OCI-LY3 (cell line): ENCODE results near the gene PARS2.

Experiments
- EZH2phosphoT487 ChIP-seq: fragments of 200-600 bp; shearing (Covaris generic); IDR thresholded peaks from 2 replicates; pipeline ENCODE4 v1.6.1; 2018; ENCODE audit warnings: antibody characterized with exemption, mixed run types, low read depth
- TF ChIP-seq, protein P1 (sequence below): fragments of 200-600, 300-600 bp; sonication (generic); IDR thresholded peaks from 2 replicates; pipeline ENCODE4 v1.5.1; 2014; ENCODE audit warnings: antibody characterized with exemption, low read length, low read depth

DNA sequence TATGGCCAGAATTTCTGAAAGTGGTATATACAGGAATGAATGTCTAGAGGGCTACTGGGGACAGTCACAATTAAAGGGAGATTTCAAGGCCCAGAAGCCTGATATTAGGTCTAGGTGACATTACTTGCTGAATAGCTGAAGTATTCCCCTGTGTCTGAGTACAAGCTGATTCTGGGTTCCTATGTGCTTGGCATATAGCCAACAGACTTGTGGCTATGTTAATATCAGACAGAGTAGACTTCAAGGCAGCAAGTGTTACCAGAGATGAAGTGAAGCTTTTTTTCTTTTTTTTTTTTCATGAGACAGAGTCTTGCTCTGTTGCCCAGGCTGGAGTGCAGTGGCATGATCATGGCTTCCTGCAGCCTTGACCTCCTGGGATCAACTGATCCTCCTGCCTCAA lies 40.3 kb downstream of the PARS2 start:
- TF ChIP-seq, protein P1, sequence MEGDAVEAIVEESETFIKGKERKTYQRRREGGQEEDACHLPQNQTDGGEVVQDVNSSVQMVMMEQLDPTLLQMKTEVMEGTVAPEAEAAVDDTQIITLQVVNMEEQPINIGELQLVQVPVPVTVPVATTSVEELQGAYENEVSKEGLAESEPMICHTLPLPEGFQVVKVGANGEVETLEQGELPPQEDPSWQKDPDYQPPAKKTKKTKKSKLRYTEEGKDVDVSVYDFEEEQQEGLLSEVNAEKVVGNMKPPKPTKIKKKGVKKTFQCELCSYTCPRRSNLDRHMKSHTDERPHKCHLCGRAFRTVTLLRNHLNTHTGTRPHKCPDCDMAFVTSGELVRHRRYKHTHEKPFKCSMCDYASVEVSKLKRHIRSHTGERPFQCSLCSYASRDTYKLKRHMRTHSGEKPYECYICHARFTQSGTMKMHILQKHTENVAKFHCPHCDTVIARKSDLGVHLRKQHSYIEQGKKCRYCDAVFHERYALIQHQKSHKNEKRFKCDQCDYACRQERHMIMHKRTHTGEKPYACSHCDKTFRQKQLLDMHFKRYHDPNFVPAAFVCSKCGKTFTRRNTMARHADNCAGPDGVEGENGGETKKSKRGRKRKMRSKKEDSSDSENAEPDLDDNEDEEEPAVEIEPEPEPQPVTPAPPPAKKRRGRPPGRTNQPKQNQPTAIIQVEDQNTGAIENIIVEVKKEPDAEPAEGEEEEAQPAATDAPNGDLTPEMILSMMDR: no peak
- no peak for TF ChIP-seq EZH2phosphoT487
